GM18951 (cell line): Measurements from ENCODE around the gene ST6GALNAC3.

Experiments used
- POLR2A ChIP-seq: IDR thresholded peaks from 4 replicates; pipeline ENCODE4 v1.6.1; 2011; ENCODE audit warnings: mild to moderate bottlenecking; ENCODE audit not compliant: insufficient read length, insufficient read depth; ENCODE audit errors: extremely low read depth
- in situ Hi-C: fragments of 300-500 bp; cut with MboI; formaldehyde crosslinking; loops from one replicate; pipeline ENCODE4 v1.12.0; 2022; ENCODE audit warnings: low sequenced_read_pairs, mixed read lengths, inconsistent platforms; ENCODE audit not compliant: unreplicated experiment

ST6GALNAC3 gene

DNA sequence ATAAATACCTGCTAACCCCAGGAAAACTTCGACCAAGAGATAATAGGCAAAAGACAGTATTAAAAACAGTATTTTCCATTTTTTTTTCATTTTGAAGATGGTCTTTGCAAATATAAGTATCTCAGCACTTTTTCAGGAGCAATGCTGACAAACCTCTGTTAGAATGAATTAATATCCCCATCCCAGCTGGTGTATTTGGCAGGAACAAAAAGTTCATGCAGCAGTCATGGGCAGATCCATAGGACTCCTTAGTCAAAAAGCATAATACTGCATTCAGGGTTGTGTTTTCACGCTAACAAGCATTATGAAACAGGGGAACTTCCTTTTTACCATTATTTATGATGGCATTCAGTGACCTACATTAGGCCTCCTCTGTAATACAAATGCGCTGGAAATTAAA is 344.0 kb downstream of the ST6GALNAC3 start:
- in situ Hi-C loops, result no loop called here
- no peak for TF ChIP-seq POLR2A

- TF ChIP-seq POLR2A, result no peak
- in situ Hi-C loops, result no loop called here
Observed at GRCh38 chr1:76419603-76420002, 345.1 kb downstream of the ST6GALNAC3 start.

GRCh38 chr1:76425201-76426145 is 350.9 kb downstream of the ST6GALNAC3 start:
- TF ChIP-seq POLR2A, result no peak
- in situ Hi-C loops, result no loop called here

- in situ Hi-C loops, result no loop called here
Observed at GRCh38 chr1:76426606-76427005, 352.1 kb downstream of the ST6GALNAC3 start.

DNA sequence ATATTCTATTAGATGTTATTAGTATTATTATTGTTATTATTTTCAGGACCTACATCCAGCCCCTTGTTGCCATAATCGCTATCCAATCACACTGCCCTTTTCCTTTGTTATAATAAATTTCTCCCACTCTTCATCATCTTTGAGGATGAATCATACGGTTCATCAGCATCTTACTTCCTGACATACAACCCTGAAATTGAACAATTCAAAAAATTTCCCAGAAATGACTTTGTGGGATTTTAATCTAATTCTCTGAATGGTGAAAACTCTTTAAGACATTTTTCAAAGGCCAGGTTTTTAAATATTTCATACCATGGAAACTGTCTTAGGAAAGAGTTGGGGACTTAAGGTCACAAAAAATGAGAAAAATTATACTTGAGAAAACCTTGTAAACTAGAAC is 353.5 kb downstream of the ST6GALNAC3 start:
- no peak for TF ChIP-seq POLR2A
- in situ Hi-C loops, result no loop called here

More at GRCh38 chr1:76426606-76427005, 352.1 kb downstream of the ST6GALNAC3 start:
- TF ChIP-seq POLR2A, result no peak

- no peak for TF ChIP-seq POLR2A
- in situ Hi-C loops, result no loop called here
Observed at GRCh38 chr1:76430531-76430930, 356.0 kb downstream of the ST6GALNAC3 start.

DNA sequence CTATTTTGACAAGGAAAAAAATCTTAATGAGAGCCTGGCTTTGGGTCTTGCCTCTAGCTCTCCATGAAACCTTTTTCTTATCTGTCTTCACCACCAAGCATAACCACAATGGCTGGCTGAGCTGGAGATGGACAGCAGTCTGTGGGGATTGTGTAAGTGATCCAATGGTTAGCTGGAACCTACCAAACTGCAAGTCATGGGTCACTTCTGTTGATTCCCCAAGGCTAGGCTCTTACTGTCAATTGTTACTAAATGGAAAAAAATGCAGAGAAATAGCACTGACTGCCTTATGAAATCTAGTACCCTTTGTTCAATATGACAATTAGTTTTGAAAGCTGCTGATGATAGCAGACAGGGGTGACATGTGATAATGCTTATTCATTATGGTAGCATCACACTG is 359.0 kb downstream of the ST6GALNAC3 start:
- in situ Hi-C loops, result no loop called here
- TF ChIP-seq POLR2A, result no peak

- in situ Hi-C loops, result no loop called here
- TF ChIP-seq POLR2A, result no peak
Observed at GRCh38 chr1:76443217-76443616, 368.7 kb downstream of the ST6GALNAC3 start.

- in situ Hi-C loops, result no loop called here
- no peak for TF ChIP-seq POLR2A
Observed at GRCh38 chr1:76444773-76445172, 370.2 kb downstream of the ST6GALNAC3 start.

DNA sequence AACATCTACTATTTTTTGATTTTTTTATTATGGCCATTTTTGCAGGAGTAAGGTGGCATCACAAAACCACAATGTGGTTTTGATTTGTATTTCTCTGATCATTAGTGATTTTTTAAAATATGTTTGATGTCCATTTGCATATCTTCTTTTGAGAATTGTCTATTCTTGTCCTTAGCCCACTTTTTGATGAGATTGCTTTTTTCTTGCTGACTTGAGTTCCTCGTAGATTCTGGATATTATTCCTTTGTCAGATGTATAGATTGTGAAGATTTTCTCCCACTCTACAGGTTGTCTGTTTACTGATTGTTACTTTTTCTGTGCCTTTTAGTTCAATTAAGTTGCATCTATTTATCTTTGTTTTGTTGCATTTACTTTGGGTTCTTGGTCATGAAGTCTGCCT is 375.7 kb downstream of the ST6GALNAC3 start:
- in situ Hi-C loops, result no loop called here
- TF ChIP-seq POLR2A, result no peak

DNA sequence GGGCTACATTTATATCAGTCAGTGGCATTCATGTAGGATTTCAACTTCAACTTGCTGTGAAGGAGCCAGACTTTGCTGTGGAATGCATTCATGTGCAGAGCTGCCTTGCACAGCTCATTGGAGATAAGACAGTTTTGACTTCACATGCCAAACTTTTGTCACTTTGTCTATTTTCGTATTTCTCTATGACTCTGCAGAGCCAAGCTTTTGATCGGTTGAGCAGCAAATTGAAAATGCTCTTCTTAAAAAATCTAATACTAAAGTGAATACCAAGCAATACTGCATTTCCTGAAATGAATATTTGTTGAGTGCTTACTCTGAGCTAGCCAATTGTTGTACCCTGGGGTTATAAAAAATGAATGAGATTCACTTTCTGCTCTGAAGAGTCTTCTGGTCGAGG is 388.7 kb downstream of the ST6GALNAC3 start:
- no peak for TF ChIP-seq POLR2A
- in situ Hi-C loops, result no loop called here

- in situ Hi-C loops, result no loop called here
Observed at GRCh38 chr1:76463849-76464248, 389.3 kb downstream of the ST6GALNAC3 start.

GRCh38 chr1:76465030-76465429 is 390.5 kb downstream of the ST6GALNAC3 start:
- TF ChIP-seq POLR2A, result no peak
- in situ Hi-C loops, result no loop called here

More at GRCh38 chr1:76463849-76464248, 389.3 kb downstream of the ST6GALNAC3 start:
- TF ChIP-seq POLR2A, result no peak

DNA sequence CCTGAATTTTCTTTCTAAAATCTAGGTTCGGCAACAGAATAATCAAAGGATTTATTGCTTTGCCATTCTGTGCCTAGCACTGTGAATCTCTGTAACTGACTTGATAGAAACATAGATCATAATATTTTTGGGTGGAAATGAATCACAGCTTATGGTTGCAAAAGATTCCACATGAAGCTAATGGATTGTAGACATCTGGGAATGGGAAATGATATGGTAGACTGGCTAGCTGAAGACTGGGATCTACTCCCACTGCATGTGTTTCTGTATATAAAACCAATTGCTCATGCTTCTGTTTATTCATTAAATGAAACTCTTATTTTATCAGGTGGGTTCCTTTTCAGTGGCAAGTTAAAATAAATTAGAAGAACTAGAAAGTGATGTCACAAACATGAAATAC is 395.6 kb downstream of the ST6GALNAC3 start:
- in situ Hi-C loops, result no loop called here
- no peak for TF ChIP-seq POLR2A

- no peak for TF ChIP-seq POLR2A
- in situ Hi-C loops, result no loop called here
Observed at GRCh38 chr1:76471536-76471935, 397.0 kb downstream of the ST6GALNAC3 start.

- in situ Hi-C loops, result no loop called here
- no peak for TF ChIP-seq POLR2A
Observed at GRCh38 chr1:76473591-76473990, 399.0 kb downstream of the ST6GALNAC3 start.
